G401 (cell line): ENCODE data around the gene GARS1. TPM values are rescaled to one million over a fixed set of nuclear protein-coding genes. Genes with fewer than 3 reads are reported as not detected.

Source experiments
- DNase-seq: peaks from one replicate; pipeline ENCODE4 v3.0.0-alpha.2; 2015; ENCODE audit warnings: low spot score
- in situ Hi-C: cut with HindIII; loops from 2 replicates; pipeline ENCODE4 v1.10.0; 2016; ENCODE audit warnings: low sequenced_read_pairs, mixed read lengths
- total RNA-seq: library from RNA; depleted of rRNA; stranded (reverse); fragments of >200 nt; shearing (Covaris generic); gene quantifications from 2 replicates; pipeline ENCODE4 v1.2.3, GENCODE V29; 2014

GARS1 gene
- total RNA-seq, 1 experiment from 2014 or later = 234 TPM

DNA sequence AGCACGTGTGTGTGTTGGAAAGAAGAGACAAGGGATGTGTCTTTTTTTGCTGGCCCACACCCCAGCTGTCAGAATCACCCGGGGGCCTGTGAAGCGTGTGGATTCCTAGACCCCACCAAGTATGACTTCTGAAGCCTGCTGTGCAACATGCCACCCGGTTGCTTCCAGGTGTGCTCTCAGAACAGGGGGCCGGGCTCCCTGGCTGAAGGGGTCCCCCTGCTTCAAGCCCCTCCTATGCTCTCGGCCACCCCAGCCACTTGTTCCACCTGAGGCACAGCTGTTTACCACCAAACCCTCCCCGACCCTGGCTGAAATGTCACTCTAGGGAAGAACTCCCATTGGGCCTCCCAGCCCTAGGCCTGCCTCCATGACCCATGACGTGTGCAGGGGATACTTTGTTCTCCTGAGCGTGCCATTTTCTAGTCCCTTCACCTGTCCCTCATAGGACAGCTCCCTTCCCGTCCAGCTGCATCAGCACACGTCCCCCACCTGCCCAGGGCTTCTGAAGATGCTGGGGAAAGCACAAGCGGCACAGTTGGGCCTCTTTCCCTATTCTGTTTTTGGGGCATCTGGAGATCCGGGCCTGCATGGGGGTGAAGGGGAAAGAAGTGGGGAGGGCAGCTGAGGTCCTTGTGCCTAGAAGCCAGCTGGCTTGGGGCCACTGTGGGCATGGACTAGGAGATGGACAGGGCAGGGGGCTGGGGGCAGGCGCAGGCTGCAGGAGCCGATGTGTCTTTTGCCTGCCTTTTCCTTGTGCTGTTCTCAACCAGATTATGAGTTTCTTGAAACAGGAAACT is 54.3 kb downstream of the GARS1 start:
- no peak for DNase-seq
- in situ Hi-C loops = no loop called here

DNA sequence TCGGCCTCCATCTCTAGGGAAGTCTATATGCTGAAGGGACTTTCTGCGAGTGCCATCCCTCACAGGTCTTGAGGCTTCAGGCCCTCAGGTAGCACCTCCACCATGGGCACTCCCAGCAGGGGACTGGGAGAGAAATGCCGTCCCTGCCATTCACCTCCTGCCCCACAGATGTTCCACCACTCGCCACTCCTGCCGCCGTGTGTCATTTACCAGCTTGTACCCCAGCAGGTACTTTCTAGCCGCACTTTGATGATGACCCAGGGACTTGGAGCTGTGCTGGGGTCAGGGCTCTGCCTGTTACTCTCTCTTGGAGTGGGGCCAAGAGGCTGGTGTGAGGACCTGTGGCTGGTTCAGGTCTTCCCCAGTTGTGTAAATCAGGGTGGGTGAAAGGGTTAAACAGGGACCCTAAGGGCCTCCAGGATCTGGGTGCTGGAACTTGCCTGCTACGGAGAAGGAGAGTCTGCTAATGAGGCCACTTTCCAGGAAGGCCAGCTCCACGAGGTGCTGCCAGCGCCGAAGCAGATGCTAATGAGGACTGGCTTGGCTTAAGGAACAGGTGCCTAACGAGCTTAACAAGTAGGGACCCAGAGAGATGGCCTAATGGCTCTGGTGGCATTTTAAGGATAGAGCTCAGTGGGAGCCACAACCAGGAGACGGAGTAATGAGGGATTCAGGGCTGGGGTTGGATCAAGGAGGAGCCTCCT is 55.2 kb downstream of the GARS1 start:
- in situ Hi-C loops = no loop called here

DNA sequence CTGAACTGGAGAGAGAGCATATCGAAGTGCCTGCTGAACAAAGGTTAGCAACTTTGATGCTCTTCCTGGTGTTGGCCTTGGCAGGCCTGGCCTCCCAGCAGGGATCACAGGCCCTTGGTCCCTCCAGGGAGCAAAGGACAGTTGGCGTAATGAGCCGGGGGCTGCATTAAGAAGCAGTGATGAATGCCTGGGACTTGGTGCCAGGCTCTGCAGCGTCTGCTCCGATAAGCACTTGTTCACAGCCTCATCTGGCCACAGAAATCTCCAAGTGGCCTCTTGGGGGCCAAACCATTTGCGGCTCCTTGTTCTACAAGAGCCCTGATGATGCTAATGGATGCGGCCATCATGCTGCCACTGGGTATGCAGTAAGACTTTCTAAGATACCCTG is 55.7 kb downstream of the GARS1 start:
- in situ Hi-C loops = no loop called here

More for the DNA sequence above, 55.2 kb downstream of the GARS1 start:
- DNase-seq = no peak

DNA sequence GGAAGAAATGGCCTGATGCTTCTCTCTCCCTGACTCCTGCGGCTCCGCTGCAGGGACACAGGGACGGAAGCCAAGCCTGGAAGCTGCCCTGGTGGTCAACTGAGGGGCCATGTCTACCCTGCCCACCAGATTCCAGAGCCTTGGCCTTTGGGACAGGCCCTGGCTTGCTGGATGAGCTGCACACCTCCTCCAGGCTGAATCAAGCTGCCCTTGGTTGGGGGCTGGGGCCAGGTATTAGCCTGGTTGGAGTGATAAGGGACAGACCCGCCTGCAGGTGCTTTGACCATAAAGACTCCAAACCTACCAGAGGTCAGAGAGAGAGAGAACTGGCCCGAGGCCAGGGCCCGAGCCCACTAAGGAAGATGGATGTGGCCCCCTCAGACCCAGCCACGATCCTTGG is 57.5 kb downstream of the GARS1 start:
- DNase-seq = no peak
- in situ Hi-C loops = no loop called here

More for the DNA sequence above, 55.7 kb downstream of the GARS1 start:
- no peak for DNase-seq

DNA sequence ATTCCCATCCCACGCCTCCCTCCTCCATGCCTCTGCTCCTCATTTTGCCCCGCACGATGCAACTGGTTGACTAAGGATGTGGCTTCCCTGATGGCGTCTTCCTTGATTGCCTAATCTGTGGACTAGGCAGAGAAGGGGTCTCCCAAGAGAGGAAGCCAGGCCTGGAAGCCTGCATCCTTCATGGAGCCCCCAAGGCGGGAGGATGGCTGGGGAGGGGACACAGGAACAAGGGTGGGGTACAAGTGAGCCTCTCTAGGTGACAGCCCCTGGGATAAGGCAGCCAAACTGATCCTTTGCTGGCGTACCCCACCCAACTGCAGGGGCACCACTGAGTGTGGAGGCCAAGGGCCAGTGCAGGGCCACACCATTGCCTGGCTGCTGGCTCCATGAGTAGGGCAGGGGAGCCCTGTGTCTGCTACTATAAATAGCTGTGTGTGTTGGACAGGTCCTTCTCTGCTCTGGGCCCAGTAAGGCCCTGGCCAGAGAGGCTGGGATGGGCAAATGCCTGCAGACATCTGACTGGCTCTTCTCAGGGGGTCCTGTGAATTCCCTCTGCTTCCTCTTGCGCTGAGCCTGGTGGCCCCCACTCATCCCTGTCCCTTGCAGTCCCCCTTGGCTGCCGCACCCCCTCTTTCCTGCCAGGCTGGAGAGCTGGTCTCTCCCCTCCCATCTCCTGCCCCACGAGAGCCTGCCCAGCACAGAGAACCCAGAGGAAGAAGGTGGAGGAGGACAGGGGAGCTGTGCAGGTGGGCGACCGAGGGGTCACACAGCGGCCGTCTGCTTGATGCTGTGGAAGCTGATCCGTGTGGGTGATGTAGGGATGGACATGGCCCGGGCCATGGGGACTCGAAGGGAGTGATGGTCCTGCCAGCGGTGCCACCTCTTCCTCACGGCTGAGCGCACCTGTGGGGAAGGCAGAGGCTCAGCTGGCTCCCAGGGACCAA is 58.3 kb downstream of the GARS1 start:
- in situ Hi-C loops = no loop called here
- DNase-seq = no peak

DNA sequence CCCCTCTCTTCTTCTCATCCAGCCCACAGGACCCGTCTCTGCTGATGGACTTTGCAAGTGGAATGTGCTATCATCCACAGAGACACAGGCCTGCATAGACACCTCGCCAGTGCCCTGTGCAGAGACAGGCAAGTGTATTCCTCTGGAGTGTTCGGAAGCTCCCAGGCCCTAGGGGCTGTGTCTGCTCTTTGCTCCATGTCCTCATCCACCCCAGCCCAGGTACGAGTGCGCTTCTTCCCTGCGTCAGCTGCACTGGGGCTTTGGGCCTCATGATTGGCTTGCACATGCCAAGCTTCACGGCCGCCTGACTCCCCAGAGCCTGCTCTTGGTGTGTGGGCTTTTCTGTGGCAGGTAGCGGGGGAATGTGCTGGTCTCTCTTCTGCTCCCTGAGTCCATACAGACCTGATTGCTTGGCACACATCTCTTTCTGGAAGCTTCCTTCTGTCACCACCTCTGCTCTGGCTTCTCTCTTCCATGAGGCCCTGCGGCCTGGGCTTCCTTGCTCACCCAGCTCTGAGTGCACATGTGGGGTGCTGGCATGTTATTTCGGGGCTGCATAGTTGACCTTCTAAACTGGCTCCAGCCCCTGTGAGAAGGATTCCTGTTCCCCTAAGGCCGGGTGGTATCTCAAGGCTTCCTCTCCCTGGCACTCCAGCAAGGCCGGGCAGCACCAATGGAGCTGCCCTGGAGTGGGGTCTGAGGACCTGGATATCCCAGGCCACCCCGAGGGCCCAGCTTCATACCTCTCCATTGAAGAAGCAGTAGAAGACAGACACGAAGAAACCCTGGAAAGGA is 59.8 kb downstream of the GARS1 start:
- in situ Hi-C loops = no loop called here
- no peak for DNase-seq

DNA sequence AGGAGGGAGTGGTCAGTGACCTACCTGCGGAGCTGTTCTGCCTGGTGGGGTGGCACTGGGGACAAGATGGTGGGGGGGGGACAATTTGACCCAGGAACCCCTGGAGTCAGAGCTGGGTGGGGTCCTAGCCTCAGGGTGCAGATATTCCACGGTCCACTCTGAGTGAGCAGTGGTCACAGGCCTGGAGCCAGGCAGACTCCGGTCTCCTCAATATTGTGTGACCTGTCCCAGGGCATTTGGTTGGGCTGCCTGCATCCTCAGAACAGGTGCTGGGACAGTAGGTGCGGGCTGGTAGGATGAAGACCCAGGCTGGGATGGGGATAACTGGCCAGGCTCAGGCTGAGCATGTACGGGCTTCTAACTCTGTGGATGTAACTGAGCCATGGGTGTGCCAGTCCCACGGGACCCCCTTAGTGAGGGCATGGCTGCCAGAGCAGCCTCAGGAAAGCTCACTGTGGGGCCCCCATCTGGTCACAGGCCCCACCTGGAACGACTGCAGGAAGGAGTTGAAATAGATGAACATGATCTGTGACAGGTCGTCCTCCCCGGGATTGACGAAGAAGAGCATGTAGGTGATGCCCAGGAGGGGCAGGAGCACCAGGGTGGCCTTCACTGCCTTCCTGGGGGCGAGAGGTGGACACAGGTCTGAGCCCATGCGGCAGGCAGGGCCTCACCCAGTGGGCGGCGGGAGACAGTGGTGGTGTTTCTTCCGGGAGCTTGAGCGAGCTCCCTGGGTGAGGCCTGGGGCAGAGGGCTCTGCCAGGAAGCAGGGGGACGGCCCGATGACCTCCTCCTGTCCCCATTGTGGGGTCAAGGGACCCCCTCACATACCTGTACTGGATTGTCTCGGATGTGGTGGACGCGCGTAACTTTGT is 60.7 kb downstream of the GARS1 start:
- in situ Hi-C loops = no loop called here
- no peak for DNase-seq

DNA sequence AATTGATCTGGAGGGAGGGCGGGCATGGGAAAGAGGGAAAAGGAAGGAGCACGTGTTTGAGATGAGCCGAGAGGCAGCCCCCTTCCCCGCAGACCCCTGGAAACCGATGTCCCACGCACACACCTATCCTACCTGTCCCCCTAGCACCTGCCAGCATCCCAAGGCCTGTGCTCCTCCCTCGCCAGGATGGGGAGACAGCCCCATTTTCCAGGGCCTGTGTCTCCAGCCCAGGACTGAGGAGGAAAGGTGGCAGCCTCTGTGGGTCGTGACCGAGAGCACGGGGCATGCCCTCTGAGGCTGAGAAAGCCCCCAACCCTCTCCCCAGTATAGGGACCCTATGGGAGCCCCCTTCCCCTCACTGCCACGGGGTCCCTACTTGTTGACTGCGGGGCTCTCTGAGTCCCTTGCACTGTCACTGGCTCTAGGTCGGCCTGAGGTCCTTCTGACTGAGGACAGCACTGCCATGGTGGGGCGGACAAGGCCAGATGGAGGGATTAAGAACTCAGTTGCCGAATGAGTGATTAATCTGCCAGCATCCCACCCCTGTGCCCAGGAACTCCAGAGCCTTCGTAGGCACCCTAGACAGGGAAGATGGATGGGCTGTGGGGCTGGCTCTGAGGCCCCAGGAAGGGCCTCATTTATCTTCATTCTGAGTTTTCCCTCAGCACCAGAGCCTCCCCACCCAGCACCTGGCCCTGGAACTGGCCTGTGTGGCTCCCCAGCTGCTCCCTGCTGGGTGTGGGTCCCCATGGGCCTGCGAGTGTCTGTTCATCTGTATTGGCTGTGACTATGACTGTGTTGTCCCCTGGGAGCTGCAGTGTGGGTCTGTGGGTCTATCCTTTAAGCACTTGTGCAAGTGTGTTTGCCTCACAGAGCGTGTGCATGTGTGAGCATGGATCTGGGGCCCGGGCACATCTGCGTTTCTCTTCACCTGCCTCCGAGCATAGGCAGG is 61.6 kb downstream of the GARS1 start:
- in situ Hi-C loops = no loop called here
- DNase-seq = no peak

DNA sequence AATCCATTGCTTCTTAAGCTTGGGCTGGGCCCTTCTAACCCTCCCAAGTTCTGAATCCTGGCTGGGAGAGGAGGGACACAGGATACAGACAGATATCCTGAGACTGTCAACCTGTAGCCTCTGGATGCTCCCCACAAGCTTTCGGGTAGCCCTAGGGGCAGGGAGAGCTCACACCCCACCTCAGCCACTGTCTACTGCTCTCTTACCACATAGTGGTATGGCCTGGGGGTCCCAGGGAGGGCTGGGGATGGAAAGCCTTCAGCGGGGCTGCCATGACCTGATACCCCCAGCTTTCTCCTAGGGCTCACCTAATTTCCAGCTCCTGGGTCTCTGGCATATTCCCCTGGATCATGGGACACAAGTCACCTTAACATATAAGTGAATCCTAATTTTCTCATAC is 62.5 kb downstream of the GARS1 start:
- in situ Hi-C loops = no loop called here
- DNase-seq = no peak

DNA sequence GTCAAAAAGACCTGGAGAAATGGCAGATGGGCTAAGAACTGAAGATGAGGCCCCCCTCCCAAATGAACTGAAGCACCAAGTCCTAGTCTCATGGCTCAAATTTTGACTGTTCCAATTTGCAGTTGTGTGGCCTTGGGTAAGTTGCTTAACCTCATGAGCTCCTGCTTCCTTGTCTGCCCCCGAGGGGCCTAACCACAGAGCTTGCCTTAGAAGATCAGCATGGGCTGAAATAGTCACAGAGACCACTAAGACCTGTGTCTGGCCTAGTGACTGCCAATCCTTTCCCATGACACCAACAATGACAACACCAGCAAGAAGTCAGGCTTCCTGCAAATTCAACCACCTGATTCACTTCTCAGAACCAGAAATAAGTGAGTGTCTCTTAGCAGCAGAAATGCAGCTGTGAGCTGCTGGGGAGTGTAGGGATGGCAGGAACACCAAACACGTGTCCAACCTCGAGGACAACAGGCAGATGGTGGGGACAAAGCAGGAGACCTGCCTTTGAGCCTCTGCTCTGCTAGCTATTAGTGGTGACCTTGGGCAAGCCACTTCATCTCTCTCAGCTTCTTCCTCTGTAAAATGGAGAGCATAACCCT is 63.9 kb downstream of the GARS1 start:
- in situ Hi-C loops = no loop called here
- DNase-seq = no peak

DNA sequence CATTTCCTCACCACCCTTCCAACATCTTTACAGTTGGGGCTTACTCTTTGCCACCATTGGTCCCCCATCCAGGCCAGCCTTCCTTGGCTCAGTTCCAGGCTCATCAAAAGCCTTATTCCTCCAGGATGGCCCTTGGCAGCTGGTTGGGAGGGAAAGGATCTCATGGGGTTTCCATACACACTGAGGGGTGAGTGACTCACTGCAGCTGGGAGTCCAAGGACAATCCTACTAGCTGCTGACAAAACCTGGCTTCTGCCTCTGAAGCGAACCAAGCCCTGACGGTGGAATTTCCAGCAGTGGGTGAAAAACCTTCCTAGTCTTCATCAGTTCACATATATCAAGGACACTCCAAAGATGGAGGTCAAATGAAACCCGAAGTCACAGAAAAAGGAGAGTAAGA is 64.6 kb downstream of the GARS1 start:
- in situ Hi-C loops = no loop called here
- no peak for DNase-seq

DNA sequence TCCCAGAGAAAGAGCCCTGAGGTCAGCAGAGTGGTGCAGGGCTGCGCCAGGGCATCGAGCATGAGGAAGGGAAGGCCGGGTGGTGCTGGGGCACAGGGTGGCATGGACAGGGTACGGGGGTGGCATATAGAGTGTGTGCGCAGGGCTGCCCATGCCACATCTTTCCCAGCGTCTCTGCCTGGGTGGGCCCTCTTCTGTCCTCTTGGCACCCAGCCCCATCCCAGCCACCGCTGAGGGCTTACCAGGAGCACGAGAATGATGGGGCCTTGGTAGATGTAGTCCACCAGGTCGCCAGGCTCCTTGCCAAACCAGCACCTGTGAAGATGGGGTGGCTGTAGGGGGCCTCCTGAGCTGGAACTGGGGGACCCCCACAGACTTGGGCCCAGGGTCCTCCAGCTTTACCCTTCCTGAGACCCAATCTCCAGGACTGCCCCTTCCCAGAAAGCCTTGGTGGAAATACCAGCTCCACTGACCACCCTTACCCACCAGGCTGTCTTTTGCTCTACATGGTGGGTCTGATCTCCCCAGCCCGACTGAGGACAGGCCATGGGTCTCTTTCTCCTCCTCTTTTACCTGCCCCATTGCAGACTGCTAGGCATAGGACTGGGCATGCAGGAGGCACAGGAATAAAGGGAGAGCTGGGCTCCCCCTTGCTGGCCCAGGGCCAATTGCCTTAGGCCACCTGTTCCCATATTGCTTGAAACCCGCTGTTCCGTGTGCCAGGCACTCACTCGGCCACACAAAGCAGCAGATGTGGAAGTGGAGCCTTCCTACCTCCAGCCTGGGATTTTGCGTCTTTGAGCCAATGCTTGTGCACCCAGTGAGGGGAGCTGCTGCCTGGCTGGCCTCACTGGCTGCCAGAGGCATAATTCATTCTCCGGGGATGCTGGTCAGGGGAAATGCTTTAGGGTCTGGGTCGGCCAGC is 65.9 kb downstream of the GARS1 start:
- in situ Hi-C loops = no loop called here
- peak; percentile 75 for DNase-seq

DNA sequence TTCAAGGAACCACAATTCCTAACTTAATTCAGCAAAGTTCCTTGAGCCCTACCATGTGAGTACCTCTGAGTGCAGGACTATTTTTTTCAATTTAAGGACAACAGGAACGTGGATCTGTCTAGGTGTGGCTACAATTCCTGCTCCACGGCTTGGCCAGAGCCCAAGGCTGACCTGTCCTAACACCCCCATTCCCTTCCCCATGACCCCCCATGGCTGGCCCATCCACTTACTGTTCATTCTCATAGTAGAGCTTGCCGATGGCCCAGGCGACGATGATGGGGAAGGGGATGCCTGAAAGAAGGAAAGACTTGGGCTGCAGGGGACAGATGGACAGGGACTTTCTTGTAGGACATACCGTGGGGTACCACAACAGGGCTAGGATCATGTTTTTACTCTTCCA is 67.2 kb downstream of the GARS1 start:
- no peak for DNase-seq
- in situ Hi-C loops = no loop called here

DNA sequence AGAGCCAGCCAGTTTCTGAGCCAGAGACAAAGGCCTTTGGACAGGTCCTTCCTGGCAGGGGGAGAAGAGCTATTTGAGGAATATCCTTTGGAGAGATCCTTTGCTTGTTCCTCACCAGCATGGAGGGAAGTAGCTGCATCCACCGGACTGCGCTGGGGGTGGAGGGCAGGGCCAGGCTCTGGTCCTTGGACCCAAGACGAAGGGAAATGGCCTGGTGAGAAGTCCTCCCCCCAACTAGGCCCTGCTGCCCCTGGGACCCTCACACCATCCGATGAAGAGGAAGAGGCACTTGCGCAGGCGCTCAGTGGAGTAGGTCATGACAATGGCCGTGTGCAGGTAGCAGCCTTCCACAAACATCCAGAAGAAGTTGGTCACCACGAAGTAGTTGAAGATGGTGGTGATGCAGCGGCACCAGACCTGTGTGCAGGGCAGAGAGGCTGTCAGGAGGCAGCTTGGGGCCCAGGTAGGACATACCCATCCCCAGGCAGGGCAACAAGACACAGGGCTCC is 67.8 kb downstream of the GARS1 start:
- no peak for DNase-seq
- in situ Hi-C loops = no loop called here

DNA sequence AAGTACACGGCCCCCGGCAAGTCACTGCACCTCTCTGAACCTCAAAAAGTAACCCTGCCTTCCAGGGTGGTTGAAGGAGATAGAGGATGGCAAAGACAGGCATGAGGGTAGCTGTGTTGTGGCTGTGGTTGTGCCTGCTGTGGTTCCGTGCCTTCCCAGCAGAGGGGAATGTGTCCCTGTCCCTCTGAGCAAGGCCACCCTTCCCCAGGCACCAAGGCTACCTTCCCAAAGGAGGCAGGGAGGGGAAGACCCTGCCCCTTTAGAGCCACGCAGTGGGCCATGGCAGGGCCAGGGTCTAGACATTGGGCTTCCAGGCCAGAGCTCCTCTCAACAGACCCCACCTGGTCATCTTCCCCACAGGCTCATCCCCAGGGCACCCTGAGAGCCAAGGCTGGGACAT is 68.7 kb downstream of the GARS1 start:
- in situ Hi-C loops = no loop called here
- no peak for DNase-seq
